ENCODE measurements around the gene CCL5. TPM values are rescaled to one million over a fixed set of nuclear protein-coding genes. Genes with fewer than 3 reads are reported as not detected.

CCL5 gene
- total and polyA plus RNA-seq, 2 experiments from 2014 or later: not detected

GRCh38 chr17:35878361-35878760, 1.8 kb downstream of the CCL5 start (continued):
- no peak for TF ChIP-seq ZNF462 (CRISPR knock-in tag; IDR thresholded peaks at IDR 0.05)
- no peak for TF ChIP-seq EZH2phosphoT487 (IDR thresholded peaks at IDR 0.05; ENCODE audit: unreplicated experiment)
- no peak for TF ChIP-seq CREB1 (CRISPR knock-in tag; IDR thresholded peaks at IDR 0.05; ENCODE audit: low read depth)
- TF ChIP-seq JUNB (IDR thresholded peaks at IDR 0.05; ENCODE audit: unreplicated experiment): no peak
- TF ChIP-seq POLR2AphosphoS5 (IDR thresholded peaks at IDR 0.05; ENCODE audit: low read depth): no peak
- no peak for TF ChIP-seq CTCF (conservative IDR thresholded peaks at IDR 0.05; ENCODE audit: low read depth in 2 of 2)
- no peak for TF ChIP-seq STAT1 (IDR thresholded peaks at IDR 0.05; ENCODE audit: unreplicated experiment)
- no peak for TF ChIP-seq EZH2 (IDR thresholded peaks at IDR 0.05; ENCODE audit: low read depth, unreplicated experiment)

Data from GM23338 (cell line).